ENCODE results near the gene MEDAG.

DNA sequence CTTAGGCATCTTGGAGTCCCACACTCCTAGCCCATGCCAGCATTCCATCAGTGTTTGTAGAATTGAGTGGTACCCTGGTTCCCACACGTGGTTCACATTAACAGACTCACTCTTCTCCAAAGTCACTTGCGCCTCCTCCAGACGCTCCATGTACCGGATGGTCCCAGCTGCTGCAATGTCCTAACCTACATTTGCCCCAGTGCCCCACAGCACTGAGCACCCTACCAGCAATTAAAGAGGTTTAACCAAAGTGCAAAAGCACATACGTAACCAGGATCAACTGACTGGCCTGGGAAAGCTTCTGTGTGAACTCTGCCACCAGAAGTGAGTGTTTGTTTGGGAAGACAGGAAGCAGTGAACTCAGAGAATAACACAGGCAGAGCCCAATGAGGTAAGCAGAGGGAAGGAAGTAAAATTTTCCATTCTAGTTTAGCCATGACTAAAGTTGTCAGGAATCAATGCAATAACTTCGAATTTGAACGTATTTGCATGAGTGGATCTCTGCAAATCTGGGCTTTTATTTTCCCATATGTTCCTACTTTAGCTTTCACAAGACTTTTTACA lies 7.3 kb upstream of the MEDAG start:
- TF ChIP-seq POLR2A (IDR thresholded peaks at IDR 0.05), result no peak
- TF ChIP-seq, protein P1, sequence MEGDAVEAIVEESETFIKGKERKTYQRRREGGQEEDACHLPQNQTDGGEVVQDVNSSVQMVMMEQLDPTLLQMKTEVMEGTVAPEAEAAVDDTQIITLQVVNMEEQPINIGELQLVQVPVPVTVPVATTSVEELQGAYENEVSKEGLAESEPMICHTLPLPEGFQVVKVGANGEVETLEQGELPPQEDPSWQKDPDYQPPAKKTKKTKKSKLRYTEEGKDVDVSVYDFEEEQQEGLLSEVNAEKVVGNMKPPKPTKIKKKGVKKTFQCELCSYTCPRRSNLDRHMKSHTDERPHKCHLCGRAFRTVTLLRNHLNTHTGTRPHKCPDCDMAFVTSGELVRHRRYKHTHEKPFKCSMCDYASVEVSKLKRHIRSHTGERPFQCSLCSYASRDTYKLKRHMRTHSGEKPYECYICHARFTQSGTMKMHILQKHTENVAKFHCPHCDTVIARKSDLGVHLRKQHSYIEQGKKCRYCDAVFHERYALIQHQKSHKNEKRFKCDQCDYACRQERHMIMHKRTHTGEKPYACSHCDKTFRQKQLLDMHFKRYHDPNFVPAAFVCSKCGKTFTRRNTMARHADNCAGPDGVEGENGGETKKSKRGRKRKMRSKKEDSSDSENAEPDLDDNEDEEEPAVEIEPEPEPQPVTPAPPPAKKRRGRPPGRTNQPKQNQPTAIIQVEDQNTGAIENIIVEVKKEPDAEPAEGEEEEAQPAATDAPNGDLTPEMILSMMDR (IDR thresholded peaks at IDR 0.05), result no peak

Measured in right lobe of liver (tissue), 4 donors.